Neuron (in vitro differentiated cells): Measurements from ENCODE around the gene C4BPB.

Experiments used
- H2AFZ ChIP-seq: one replicate; pipeline ENCODE4 v1.6.1; 2013; ENCODE audit warnings: low read depth, mild to moderate bottlenecking, inconsistent platforms, low read length, moderate library complexity
- H3K27me3 ChIP-seq: one replicate; pipeline ENCODE4 v1.6.1; 2013; ENCODE audit warnings: low read length; ENCODE audit not compliant: insufficient read depth
- H3K36me3 ChIP-seq: one replicate; pipeline ENCODE4 v1.6.1; 2013; ENCODE audit warnings: low read length; ENCODE audit not compliant: insufficient read depth
- H3K4me1 ChIP-seq: one replicate; pipeline ENCODE4 v1.6.1; 2013; ENCODE audit warnings: low read length; ENCODE audit not compliant: insufficient read depth
- H3K4me3 ChIP-seq: 2 replicates; pipeline ENCODE4 v1.5.1; 2013; ENCODE audit warnings: mild to moderate bottlenecking, low read length, moderate library complexity
- H3K9me3 ChIP-seq: one replicate; pipeline ENCODE4 v1.6.1; 2013; ENCODE audit warnings: low read length

The C4BPB gene

GRCh38 chr1:207081806-207082205 lies 6.9 kb upstream of the C4BPB start:
- Histone ChIP-seq H3K27me3 (no peaks in the 10 kb centered on the region), H3K36me3 (no peaks in the 10 kb centered on the region), H3K4me1 (no peaks in the 10 kb centered on the region), H3K4me3 (no peak overlapping the region), H2AFZ (no peak overlapping the region), H3K9me3 (no peaks in the 10 kb centered on the region)

GRCh38 chr1:207084232-207084631 lies 4.4 kb upstream of the C4BPB start:
- Histone ChIP-seq H3K36me3 (no peaks in the 10 kb centered on the region), H3K4me1 (no peaks in the 10 kb centered on the region), H3K9me3 (no peaks in the 10 kb centered on the region), H3K27me3 (peaks cover 5% of the 10 kb centered on the region), H2AFZ (no peak overlapping the region), H3K4me3 (no peak overlapping the region)

GRCh38 chr1:207084701-207085180 lies 3.9 kb upstream of the C4BPB start:
- Histone ChIP-seq H3K27me3 (peaks cover 5% of the 10 kb centered on the region), H3K4me3 (no peak overlapping the region), H3K36me3 (no peaks in the 10 kb centered on the region), H3K4me1 (no peaks in the 10 kb centered on the region), H2AFZ (no peak overlapping the region), H3K9me3 (no peaks in the 10 kb centered on the region)

GRCh38 chr1:207085887-207086286 lies 2.8 kb upstream of the C4BPB start:
- H3K4me1 ChIP-seq: no peaks in the 10 kb centered on the region
- peaks cover 5% of the 10 kb centered on the region for H3K27me3 ChIP-seq
- H3K4me3 ChIP-seq: no peak overlapping the region
- no peaks in the 10 kb centered on the region for H3K36me3 ChIP-seq
- H2AFZ ChIP-seq: no peak overlapping the region
- no peaks in the 10 kb centered on the region for H3K9me3 ChIP-seq

DNA sequence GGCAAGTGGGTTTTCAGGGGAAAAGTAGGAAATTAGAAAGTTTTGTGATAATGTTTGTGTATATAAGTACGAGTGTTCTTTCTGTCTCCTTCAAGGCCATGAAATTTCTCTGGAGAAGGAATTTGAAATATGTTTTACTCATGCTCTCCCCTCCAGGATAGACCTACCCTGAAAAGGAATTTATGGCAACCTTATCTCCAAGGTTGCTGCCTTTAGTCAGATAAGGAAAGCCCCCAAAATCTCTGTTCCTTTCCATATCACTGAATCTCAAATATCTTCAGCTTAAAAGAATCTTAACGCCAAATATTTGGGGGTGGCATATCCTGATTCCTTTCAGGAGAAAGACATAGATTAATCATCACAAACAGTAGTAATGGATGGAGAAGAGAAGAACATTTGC lies 499 bp upstream of the C4BPB start:
- H3K36me3 ChIP-seq: no peaks in the 10 kb centered on the region
- no peak overlapping the region for H3K4me3 ChIP-seq
- H3K4me1 ChIP-seq: no peaks in the 10 kb centered on the region
- no peak overlapping the region for H2AFZ ChIP-seq
- peaks cover 9% of the 10 kb centered on the region for H3K27me3 ChIP-seq
- H3K9me3 ChIP-seq: no peaks in the 10 kb centered on the region

DNA sequence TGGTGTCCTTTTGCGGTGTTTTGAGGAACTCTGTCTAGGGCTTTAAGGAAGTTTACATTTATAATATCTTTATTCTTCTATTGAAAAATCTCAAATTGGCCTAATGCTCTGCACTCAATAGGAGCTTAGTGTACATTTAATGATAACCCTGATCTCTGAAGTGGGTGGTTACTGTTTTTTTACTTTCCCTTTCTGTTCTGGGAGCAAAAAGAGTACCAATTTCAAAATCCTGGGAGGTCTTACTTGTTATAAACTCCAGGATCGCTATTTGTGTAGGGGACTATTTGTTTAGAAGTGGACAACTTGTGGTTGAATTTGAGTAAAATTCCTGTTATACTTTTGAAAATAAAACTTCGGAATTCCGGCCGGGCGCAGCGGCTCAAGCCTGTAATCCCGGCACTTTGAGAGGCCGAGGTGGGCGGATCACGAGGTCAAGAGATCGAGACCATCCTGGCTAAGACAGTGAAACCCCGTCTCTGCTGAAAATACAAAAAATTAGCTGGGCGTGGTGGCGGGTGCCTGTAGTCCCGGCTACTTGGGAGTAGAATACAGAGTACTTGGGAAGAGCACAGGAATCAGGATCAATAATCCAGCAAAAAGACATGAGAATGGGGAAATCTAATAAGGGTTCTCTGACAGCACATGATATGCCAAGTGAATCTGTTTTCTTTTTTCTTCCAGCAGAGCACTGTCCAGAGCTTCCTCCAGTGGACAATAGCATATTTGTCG lies 1.1 kb downstream of the C4BPB start:
- no peaks in the 10 kb centered on the region for H3K4me1 ChIP-seq
- H3K4me3 ChIP-seq: no peak overlapping the region
- no peak overlapping the region for H2AFZ ChIP-seq
- no peaks in the 10 kb centered on the region for H3K36me3 ChIP-seq
- no peaks in the 10 kb centered on the region for H3K9me3 ChIP-seq
- peaks cover 9% of the 10 kb centered on the region for H3K27me3 ChIP-seq

GRCh38 chr1:207091200-207091908 lies 2.7 kb downstream of the C4BPB start:
- no peaks in the 10 kb centered on the region for H3K9me3 ChIP-seq
- no peaks in the 10 kb centered on the region for H3K36me3 ChIP-seq
- H3K4me1 ChIP-seq: no peaks in the 10 kb centered on the region
- peaks cover 9% of the 10 kb centered on the region for H3K27me3 ChIP-seq
- H2AFZ ChIP-seq: no peak overlapping the region
- H3K4me3 ChIP-seq: no peak overlapping the region

GRCh38 chr1:207093944-207094343 lies 5.3 kb downstream of the C4BPB start:
- no peaks in the 10 kb centered on the region for H3K36me3 ChIP-seq
- peaks cover 4% of the 10 kb centered on the region for H3K27me3 ChIP-seq
- no peak overlapping the region for H3K4me3 ChIP-seq
- no peaks in the 10 kb centered on the region for H3K9me3 ChIP-seq
- H3K4me1 ChIP-seq: no peaks in the 10 kb centered on the region
- no peak overlapping the region for H2AFZ ChIP-seq

- no peaks in the 10 kb centered on the region for H3K36me3 ChIP-seq
- no peak overlapping the region for H3K4me3 ChIP-seq
- no peaks in the 10 kb centered on the region for H3K4me1 ChIP-seq
- no peak overlapping the region for H2AFZ ChIP-seq
- H3K27me3 ChIP-seq: peaks cover 4% of the 10 kb centered on the region
- peaks cover 3% of the 10 kb centered on the region for H3K9me3 ChIP-seq
These were observed 9.2 kb downstream of the C4BPB start for GRCh38 chr1:207097871-207098324.

GRCh38 chr1:207101720-207102119 lies 13.1 kb downstream of the C4BPB start:
- Histone ChIP-seq H3K4me1 (no peaks in the 10 kb centered on the region), H3K9me3 (peaks cover 3% of the 10 kb centered on the region), H3K36me3 (no peaks in the 10 kb centered on the region), H3K4me3 (no peak overlapping the region), H2AFZ (no peak overlapping the region), H3K27me3 (peaks cover 7% of the 10 kb centered on the region)

DNA sequence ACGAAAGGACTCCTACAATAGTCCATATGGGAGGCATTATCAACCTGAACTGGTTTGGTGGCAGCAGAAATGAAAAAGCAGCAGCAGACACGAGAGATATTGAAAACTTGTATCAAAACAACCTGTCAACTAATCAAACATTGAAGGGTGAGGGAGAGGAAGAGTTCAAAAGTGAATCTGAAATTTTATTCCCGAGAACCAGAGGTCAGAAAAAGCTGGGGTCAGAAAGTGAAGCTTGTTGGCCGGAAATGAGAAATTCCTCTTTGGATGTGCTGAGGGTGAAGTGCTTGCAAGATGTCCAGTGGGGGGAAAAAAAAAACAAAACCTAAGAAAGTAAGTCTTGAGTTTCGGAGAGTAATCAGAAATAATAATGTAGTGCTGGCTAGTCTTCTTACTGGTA lies 13.5 kb downstream of the C4BPB start:
- Histone ChIP-seq H3K27me3 (peaks cover 7% of the 10 kb centered on the region), H3K4me3 (no peak overlapping the region), H3K36me3 (no peaks in the 10 kb centered on the region), H3K9me3 (peaks cover 3% of the 10 kb centered on the region), H2AFZ (no peak overlapping the region), H3K4me1 (no peaks in the 10 kb centered on the region)

- H3K4me1 ChIP-seq: no peaks in the 10 kb centered on the region
These were observed 14.0 kb downstream of the C4BPB start for GRCh38 chr1:207102659-207103058.

GRCh38 chr1:207103892-207104373 lies 15.3 kb downstream of the C4BPB start, which contains the start of gene C4BPA:
Gene C4BPA, plus strand, starts transcription at chr1:207104233. Its CDS starts 8,793 bp downstream, at chr1:207113026.
- Histone ChIP-seq H2AFZ (no peak within 1 kb of the TSS), H3K36me3 (no peaks in the 10 kb centered on the region), H3K9me3 (peaks cover 3% of the 10 kb centered on the region), H3K4me1 (no peaks in the 10 kb centered on the region), H3K4me3 (no peak within 1 kb of the TSS), H3K27me3 (peaks cover 7% of the 10 kb centered on the region)

More at GRCh38 chr1:207102659-207103058, 14.0 kb downstream of the C4BPB start:
- Histone ChIP-seq H2AFZ (no peak overlapping the region), H3K4me3 (no peak overlapping the region), H3K9me3 (peaks cover 3% of the 10 kb centered on the region), H3K27me3 (peaks cover 7% of the 10 kb centered on the region), H3K36me3 (no peaks in the 10 kb centered on the region)
